ENCODE results near the gene KIF13A. TPM values are rescaled to one million over a fixed set of nuclear protein-coding genes. Genes with fewer than 3 reads are reported as not detected.

Gene KIF13A
- total RNA-seq, 3 donors from 2014 or later, result 40.0 to 60.4 (median 49.6) TPM

- H3K4me1 ChIP-seq, result peaks cover 0 to 9% of the 10 kb centered on the region in 2 donors
- H3K36me3 ChIP-seq, result no peaks in the 10 kb centered on the region
- peak overlapping the region; percentile 55 to 72 for H3K27ac ChIP-seq
- DNase-seq (ENCODE audit: low spot score in 2 of 2), result peak in 1 of 2 donors; percentile 51
- no peak overlapping the region for H3K4me3 ChIP-seq
- TF ChIP-seq CTCF (IDR thresholded peaks at IDR 0.05) (no peak), POLR2AphosphoS5 (IDR thresholded peaks at IDR 0.05) (peak; percentile 58 to 90 (median 78))
- H3K9me3 ChIP-seq, result no peaks in the 10 kb centered on the region
- H3K27me3 ChIP-seq, result no peaks in the 10 kb centered on the region
- intact Hi-C loops (cut with DNase I; ENCODE audit: low total_unique reads), result no loop called here
Measured at GRCh38 chr6:17907406-17908229, 79.8 kb downstream of the KIF13A start.

- Histone ChIP-seq H3K36me3 (no peaks in the 10 kb centered on the region), H3K4me1 (peaks cover 0 to 9% of the 10 kb centered on the region in 2 donors), H3K27me3 (no peaks in the 10 kb centered on the region), H3K9me3 (no peaks in the 10 kb centered on the region), H3K4me3 (no peak overlapping the region), H3K27ac (no peak overlapping the region)
- intact Hi-C loops (cut with DNase I; ENCODE audit: low total_unique reads), result no loop called here
- TF ChIP-seq CTCF (IDR thresholded peaks at IDR 0.05) (no peak), POLR2AphosphoS5 (IDR thresholded peaks at IDR 0.05) (no peak), POLR2A (IDR thresholded peaks at IDR 0.05) (no peak)
- DNase-seq (ENCODE audit: low spot score in 2 of 2), result no peak
Measured at GRCh38 chr6:17905611-17906592, 81.5 kb downstream of the KIF13A start.

GRCh38 chr6:17904491-17905120, 82.8 kb downstream of the KIF13A start:
- H3K27ac ChIP-seq, result peak overlapping the region in 1 of 2 donors; percentile 1
- peaks cover 0 to 9% of the 10 kb centered on the region in 2 donors for H3K4me1 ChIP-seq
- no peaks in the 10 kb centered on the region for H3K9me3 ChIP-seq
- TF ChIP-seq POLR2AphosphoS5 (IDR thresholded peaks at IDR 0.05) (no peak), CTCF (IDR thresholded peaks at IDR 0.05) (no peak), POLR2A (IDR thresholded peaks at IDR 0.05) (no peak)
- H3K36me3 ChIP-seq, result no peaks in the 10 kb centered on the region
- intact Hi-C loops (cut with DNase I; ENCODE audit: low total_unique reads), result no loop called here
- H3K27me3 ChIP-seq, result no peaks in the 10 kb centered on the region
- no peak for DNase-seq (ENCODE audit: low spot score in 2 of 2)
- H3K4me3 ChIP-seq, result no peak overlapping the region

GRCh38 chr6:17902974-17903373, 84.5 kb downstream of the KIF13A start:
- H3K4me3 ChIP-seq, result no peak overlapping the region
- peaks cover 0 to 9% of the 10 kb centered on the region in 2 donors for H3K4me1 ChIP-seq
- H3K27me3 ChIP-seq, result no peaks in the 10 kb centered on the region
- no peak for DNase-seq (ENCODE audit: low spot score in 2 of 2)
- H3K36me3 ChIP-seq, result no peaks in the 10 kb centered on the region
- intact Hi-C loops (cut with DNase I; ENCODE audit: low total_unique reads), result no loop called here
- H3K27ac ChIP-seq, result no peak overlapping the region
- no peak for TF ChIP-seq POLR2A (IDR thresholded peaks at IDR 0.05)
- no peaks in the 10 kb centered on the region for H3K9me3 ChIP-seq

- no peaks in the 10 kb centered on the region for H3K36me3 ChIP-seq
- no peak for TF ChIP-seq POLR2A (IDR thresholded peaks at IDR 0.05)
- no peak for TF ChIP-seq CTCF (IDR thresholded peaks at IDR 0.05)
- no peak for TF ChIP-seq POLR2AphosphoS5 (IDR thresholded peaks at IDR 0.05)
- H3K4me3 ChIP-seq, result no peak overlapping the region
- no peak for DNase-seq (ENCODE audit: low spot score in 2 of 2)
- intact Hi-C loops (cut with DNase I; ENCODE audit: low total_unique reads), result no loop called here
- no peaks in the 10 kb centered on the region for H3K4me1 ChIP-seq
- no peaks in the 10 kb centered on the region for H3K27me3 ChIP-seq
- H3K27ac ChIP-seq, result no peak overlapping the region
- H3K9me3 ChIP-seq, result no peaks in the 10 kb centered on the region
Measured at GRCh38 chr6:17901493-17901892, 85.9 kb downstream of the KIF13A start.

Data from breast epithelium (tissue), 4 donors.